ENCODE data around the gene ZBTB9. TPM values are rescaled to one million over a fixed set of nuclear protein-coding genes. Genes with fewer than 3 reads are reported as not detected.

ZBTB9 gene
- total RNA-seq, 2 experiments from 2014 or later: 5.5 to 5.7 TPM

GRCh38 chr6:33410711-33411631 lies 43.4 kb upstream of the ZBTB9 start, which contains the start of gene PHF1:
Gene PHF1 (plus strand): TSS chr6:33411014. CDS start chr6:33412264, 1,250 bp downstream.
- H3K27ac ChIP-seq (ENCODE audit: low read depth in 1 of 2, low read length in 2 of 2): peak within 1 kb of the TSS; percentile 95 to 99
- H3K4me3 ChIP-seq (ENCODE audit: low read length): peak within 1 kb of the TSS; percentile 81
- peak within 1 kb of the TSS; percentile 95 for H3K4me3 Mint-ChIP-seq
- ATAC-seq (ENCODE audit: poor library complexity) (peak; percentile 57), DNase-seq (peak in 10 of 14 experiments; percentile 66 to 97 (median 77))
- CTCF ChIA-PET: interaction anchor here (1.5 to 2.7 kb wide), 3 partner anchors 15 to 66 kb away, joined by 4 to 10 read pairs (median 6); no protein-coding TSS in a partner anchor
- H3K27me3 Mint-ChIP-seq: no peaks in the 10 kb centered on the region
- H3K4me1 Mint-ChIP-seq (ENCODE audit: low read depth): peaks cover 59% of the 10 kb centered on the region
- H3K27ac Mint-ChIP-seq: peak within 1 kb of the TSS; percentile 98
- intact Hi-C loops (cut with DNase I, micrococcal nuclease): loop anchor here (1.0 to 5.0 kb wide), 6 partner anchors 7 to 209 kb away; partner anchors contain the start of genes CUTA (in 1 of the 2), HSD17B8 (in 1 of the 2), KIFC1 (in 1 of the 2) and RXRB (in 1 of the 2)
- H3K9me3 Mint-ChIP-seq: no peaks in the 10 kb centered on the region
- peaks cover 64% of the 10 kb centered on the region for H3K4me1 ChIP-seq (ENCODE audit: insufficient read depth, low read length)
- H3K36me3 Mint-ChIP-seq (ENCODE audit: low read depth): peaks cover 52% of the 10 kb centered on the region
- peaks cover 40% of the 10 kb centered on the region for H3K36me3 ChIP-seq (ENCODE audit: insufficient read depth, low read length)
- no peaks in the 10 kb centered on the region for H3K27me3 ChIP-seq (ENCODE audit: control insufficient read depth in 1 of 2, insufficient read depth in 2 of 2, low read length in 2 of 2)
- TF ChIP-seq, protein P1, sequence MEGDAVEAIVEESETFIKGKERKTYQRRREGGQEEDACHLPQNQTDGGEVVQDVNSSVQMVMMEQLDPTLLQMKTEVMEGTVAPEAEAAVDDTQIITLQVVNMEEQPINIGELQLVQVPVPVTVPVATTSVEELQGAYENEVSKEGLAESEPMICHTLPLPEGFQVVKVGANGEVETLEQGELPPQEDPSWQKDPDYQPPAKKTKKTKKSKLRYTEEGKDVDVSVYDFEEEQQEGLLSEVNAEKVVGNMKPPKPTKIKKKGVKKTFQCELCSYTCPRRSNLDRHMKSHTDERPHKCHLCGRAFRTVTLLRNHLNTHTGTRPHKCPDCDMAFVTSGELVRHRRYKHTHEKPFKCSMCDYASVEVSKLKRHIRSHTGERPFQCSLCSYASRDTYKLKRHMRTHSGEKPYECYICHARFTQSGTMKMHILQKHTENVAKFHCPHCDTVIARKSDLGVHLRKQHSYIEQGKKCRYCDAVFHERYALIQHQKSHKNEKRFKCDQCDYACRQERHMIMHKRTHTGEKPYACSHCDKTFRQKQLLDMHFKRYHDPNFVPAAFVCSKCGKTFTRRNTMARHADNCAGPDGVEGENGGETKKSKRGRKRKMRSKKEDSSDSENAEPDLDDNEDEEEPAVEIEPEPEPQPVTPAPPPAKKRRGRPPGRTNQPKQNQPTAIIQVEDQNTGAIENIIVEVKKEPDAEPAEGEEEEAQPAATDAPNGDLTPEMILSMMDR (IDR thresholded peaks at IDR 0.05): no peak
- POLR2A ChIA-PET: interaction anchor here (0.5 to 2.8 kb wide), 18 partner anchors 8 to 439 kb away, joined by 3 to 19 read pairs (median 4); partner anchors contain the start of genes B3GALT4, BAK1, CUTA and RPS18
- no peaks in the 10 kb centered on the region for H3K9me3 ChIP-seq (ENCODE audit: control insufficient read depth in 1 of 2, insufficient read depth in 1 of 2, low read length in 2 of 2)

- H3K4me1 ChIP-seq (ENCODE audit: insufficient read depth, low read length): peaks cover 65% of the 10 kb centered on the region
Observed at GRCh38 chr6:33411632-33412005, 42.8 kb upstream of the ZBTB9 start.

More at GRCh38 chr6:33411632-33412005, 42.8 kb upstream of the ZBTB9 start:
- H3K27me3 ChIP-seq (ENCODE audit: control insufficient read depth in 1 of 2, insufficient read depth in 2 of 2, low read length in 2 of 2): no peaks in the 10 kb centered on the region
- Mint-ChIP-seq H3K9me3 (no peaks in the 10 kb centered on the region), H3K36me3 (ENCODE audit: low read depth) (peaks cover 59% of the 10 kb centered on the region), H3K27ac (peak overlapping the region; percentile 98), H3K27me3 (no peaks in the 10 kb centered on the region), H3K4me3 (peak overlapping the region; percentile 94), H3K4me1 (ENCODE audit: low read depth) (peaks cover 64% of the 10 kb centered on the region)
- H3K27ac ChIP-seq (ENCODE audit: low read depth in 1 of 2, low read length in 2 of 2): peak overlapping the region; percentile 91 to 99
- H3K4me3 ChIP-seq (ENCODE audit: low read length): peak overlapping the region; percentile 81
- TF ChIP-seq, protein P1 (IDR thresholded peaks at IDR 0.05): no peak
- H3K36me3 ChIP-seq (ENCODE audit: insufficient read depth, low read length): peaks cover 42% of the 10 kb centered on the region
- ATAC-seq (ENCODE audit: poor library complexity) (no peak), DNase-seq (no peak)
- POLR2A ChIA-PET: interaction anchor here (1.1 to 2.8 kb wide), 8 partner anchors 7 to 168 kb away, joined by 3 to 19 read pairs (median 8); partner anchors contain the start of genes BAK1, CUTA, ZBTB22 and ZBTB9
- CTCF ChIA-PET: interaction anchor here (1.2 to 2.7 kb wide), 2 partner anchors 13 to 14 kb away, joined by 3 to 10 read pairs; no protein-coding TSS in a partner anchor
- H3K9me3 ChIP-seq (ENCODE audit: control insufficient read depth in 1 of 2, insufficient read depth in 1 of 2, low read length in 2 of 2): no peaks in the 10 kb centered on the region
- intact Hi-C loops (cut with DNase I, micrococcal nuclease): loop anchor here (2.0 to 5.0 kb wide), 2 partner anchors 17 to 209 kb away; partner anchors contain the start of genes HSD17B8 (in 1 of the 2), RXRB (in 1 of the 2) and SLC39A7 (in 1 of the 2)
